PC-9 (cell line): ENCODE data around the gene CDH13. TPM values are rescaled to one million over a fixed set of nuclear protein-coding genes. Genes with fewer than 3 reads are reported as not detected.

Experiments
- BruUV-seq: library from RNA; stranded (reverse); fragments of 400-500 nt; replicated peaks from 2 replicates; lab custom pipeline; 2021; lab: Mats Ljungman, UMichigan
- CTCF ChIA-PET: fragments of 300-600 bp; sonication (Branson Sonifier 250); formaldehyde crosslinking; loops from one replicate; lab custom pipeline; 2022; ENCODE audit warnings: antibody characterized with exemption; lab: Charles Lee
- POLR2A ChIA-PET: fragments of 300-600 bp; sonication (Branson Sonifier 250); formaldehyde crosslinking; loops from one replicate; lab custom pipeline; 2022; ENCODE audit warnings: antibody characterized with exemption; ENCODE audit not compliant: unreplicated experiment; lab: Charles Lee
- DNase-seq, 2 experiments: peaks; one replicate each; pipeline versions ENCODE4 v3.0.0 to v3.0.0-alpha.2; 2015 to 2022; ENCODE audit warnings: mixed read lengths in 1 of 2
- H2AFZ ChIP-seq: fragments of 200-600 bp; sonication (generic); 2 replicates; pipeline ENCODE4 v1.8.1; 2017; ENCODE audit warnings: antibody characterized with exemption
- H3F3A ChIP-seq: fragments of 200-600 bp; sonication (generic); 2 replicates; pipeline ENCODE4 v1.8.1; 2017; ENCODE audit warnings: antibody characterized with exemption, mild to moderate bottlenecking, low read depth; ENCODE audit not compliant: insufficient read depth
- H3K27ac ChIP-seq: fragments of 200-600 bp; sonication (generic); 2 replicates; pipeline ENCODE4 v1.6.1; 2016; ENCODE audit warnings: mixed run types
- H3K27me3 ChIP-seq: fragments of 200-600 bp; sonication (generic); 2 replicates; pipeline ENCODE4 v1.6.1; 2016; ENCODE audit warnings: low read depth, mixed run types; ENCODE audit not compliant: insufficient read depth
- H3K36me3 ChIP-seq: fragments of 200-600 bp; sonication (generic); 2 replicates; pipeline ENCODE4 v1.6.1; 2016; ENCODE audit warnings: low read depth, mixed run types
- H3K4me1 ChIP-seq: fragments of 200-600 bp; sonication (generic); replicated peaks from 2 replicates; pipeline ENCODE4 v1.6.1; 2016; ENCODE audit warnings: mixed run types; ENCODE audit not compliant: insufficient read depth
- H3K4me2 ChIP-seq: fragments of 200-600 bp; sonication (generic); 2 replicates; pipeline ENCODE4 v1.6.1; 2017; ENCODE audit warnings: mixed run types
- H3K4me3 ChIP-seq: fragments of 200-600 bp; sonication (generic); 2 replicates; pipeline ENCODE4 v1.6.1; 2016; ENCODE audit warnings: mixed run types
- H3K79me2 ChIP-seq: fragments of 200-600 bp; sonication (generic); 2 replicates; pipeline ENCODE4 v1.6.1; 2017; ENCODE audit warnings: low read depth, mixed run types
- H3K9me2 ChIP-seq: fragments of 200-600 bp; sonication (generic); 2 replicates; pipeline ENCODE4 v1.8.1; 2017; ENCODE audit warnings: mild to moderate bottlenecking; ENCODE audit not compliant: insufficient read depth
- H3K9me3 ChIP-seq: fragments of 200-600 bp; sonication (generic); 2 replicates; pipeline ENCODE4 v1.8.1; 2016; ENCODE audit warnings: low read depth; ENCODE audit not compliant: insufficient read depth
- H4K20me1 ChIP-seq: fragments of 200-600 bp; sonication (generic); 2 replicates; pipeline ENCODE4 v1.8.1; 2017; ENCODE audit not compliant: insufficient read depth
- EZH2 ChIP-seq: fragments of 200-600 bp; sonication (generic); IDR thresholded peaks from 2 replicates; pipeline ENCODE4 v1.8.0; 2017; ENCODE audit warnings: antibody characterized with exemption, low read depth
- intact Hi-C: fragments of 100-400 bp; cut with micrococcal nuclease; formaldehyde crosslinking; loops from one replicate; pipeline ENCODE4 v1.10.0; 2022; ENCODE audit not compliant: unreplicated experiment
- total RNA-seq: library from RNA; stranded (reverse); gene quantifications from 2 replicates; pipeline ENCODE4 v1.2.3, GENCODE V29; 2021
- TF ChIP-seq, protein P1 (sequence below): fragments of 200-600 bp; sonication (generic); conservative IDR thresholded peaks from 2 replicates; pipeline ENCODE4 v1.6.1; 2017; ENCODE audit warnings: mixed run types, antibody characterized with exemption, mild to moderate bottlenecking, moderate library complexity

Gene CDH13
- total RNA-seq, 1 experiment from 2014 or later, result 0.24 TPM

- H3K27me3 ChIP-seq, result peaks cover 86% of the 10 kb centered on the region
- H3F3A ChIP-seq, result no peaks in the 10 kb centered on the region
- H3K4me1 ChIP-seq, result no peaks in the 10 kb centered on the region
- CTCF ChIA-PET, result no interaction called here
- no TSS peak for BruUV-seq
- no peaks in the 10 kb centered on the region for H3K9me2 ChIP-seq
- H3K36me3 ChIP-seq, result no peaks in the 10 kb centered on the region
- intact Hi-C loops, result no loop called here
- no peak for DNase-seq
- no peak overlapping the region for H3K27ac ChIP-seq
- H3K4me2 ChIP-seq, result no peak overlapping the region
- H3K9me3 ChIP-seq, result no peaks in the 10 kb centered on the region
- H4K20me1 ChIP-seq, result no peaks in the 10 kb centered on the region; the same call in 1 of the 2 replicates
- H2AFZ ChIP-seq, result no peak overlapping the region
- no peaks in the 10 kb centered on the region for H3K79me2 ChIP-seq
- no peak overlapping the region for H3K4me3 ChIP-seq
- POLR2A ChIA-PET, result no interaction called here
- TF ChIP-seq, protein P1, sequence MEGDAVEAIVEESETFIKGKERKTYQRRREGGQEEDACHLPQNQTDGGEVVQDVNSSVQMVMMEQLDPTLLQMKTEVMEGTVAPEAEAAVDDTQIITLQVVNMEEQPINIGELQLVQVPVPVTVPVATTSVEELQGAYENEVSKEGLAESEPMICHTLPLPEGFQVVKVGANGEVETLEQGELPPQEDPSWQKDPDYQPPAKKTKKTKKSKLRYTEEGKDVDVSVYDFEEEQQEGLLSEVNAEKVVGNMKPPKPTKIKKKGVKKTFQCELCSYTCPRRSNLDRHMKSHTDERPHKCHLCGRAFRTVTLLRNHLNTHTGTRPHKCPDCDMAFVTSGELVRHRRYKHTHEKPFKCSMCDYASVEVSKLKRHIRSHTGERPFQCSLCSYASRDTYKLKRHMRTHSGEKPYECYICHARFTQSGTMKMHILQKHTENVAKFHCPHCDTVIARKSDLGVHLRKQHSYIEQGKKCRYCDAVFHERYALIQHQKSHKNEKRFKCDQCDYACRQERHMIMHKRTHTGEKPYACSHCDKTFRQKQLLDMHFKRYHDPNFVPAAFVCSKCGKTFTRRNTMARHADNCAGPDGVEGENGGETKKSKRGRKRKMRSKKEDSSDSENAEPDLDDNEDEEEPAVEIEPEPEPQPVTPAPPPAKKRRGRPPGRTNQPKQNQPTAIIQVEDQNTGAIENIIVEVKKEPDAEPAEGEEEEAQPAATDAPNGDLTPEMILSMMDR, result no peak
- TF ChIP-seq EZH2, result no peak
Measured at GRCh38 chr16:83626204-83626603, 999.4 kb downstream of the CDH13 start.

DNA sequence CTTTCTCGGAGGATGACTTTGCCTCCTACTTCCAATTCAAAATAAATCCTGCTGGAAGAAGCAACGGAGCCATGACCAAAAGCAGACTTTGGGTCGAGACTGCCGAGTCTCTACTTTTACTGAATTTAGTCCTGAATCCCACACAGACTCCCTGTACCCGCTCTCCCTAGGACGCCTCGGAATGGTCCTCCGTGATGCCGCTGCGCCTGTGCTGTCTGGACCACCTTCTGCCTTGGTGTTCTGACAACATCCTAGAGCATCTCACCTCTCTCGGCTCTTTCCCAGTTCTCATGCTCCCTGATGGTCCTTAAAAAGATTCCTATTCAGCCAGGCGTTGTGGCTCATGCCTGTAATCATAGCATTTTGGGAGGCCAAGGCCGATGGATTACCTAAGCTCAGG lies 999.9 kb downstream of the CDH13 start:
- Histone ChIP-seq H2AFZ (no peak overlapping the region), H3K79me2 (no peaks in the 10 kb centered on the region), H3K4me2 (no peak overlapping the region), H3K4me1 (no peaks in the 10 kb centered on the region), H3K9me2 (no peaks in the 10 kb centered on the region), H4K20me1 (no peaks in the 10 kb centered on the region; the same call in 1 of the 2 replicates), H3F3A (no peaks in the 10 kb centered on the region), H3K9me3 (no peaks in the 10 kb centered on the region), H3K27ac (no peak overlapping the region), H3K27me3 (peaks cover 89% of the 10 kb centered on the region), H3K36me3 (no peaks in the 10 kb centered on the region), H3K4me3 (no peak overlapping the region)
- BruUV-seq, result no TSS peak
- ChIA-PET POLR2A (no interaction called here), CTCF (no interaction called here)
- DNase-seq, result no peak
- no peak for TF ChIP-seq EZH2
- TF ChIP-seq, protein P1, result no peak
- intact Hi-C loops, result no loop called here

GRCh38 chr16:83627996-83628395 lies 1001.2 kb downstream of the CDH13 start:
- no peaks in the 10 kb centered on the region for H3F3A ChIP-seq
- H3K4me2 ChIP-seq, result no peak overlapping the region
- H3K27me3 ChIP-seq, result peaks cover 89% of the 10 kb centered on the region
- no peaks in the 10 kb centered on the region for H3K79me2 ChIP-seq
- H2AFZ ChIP-seq, result no peak overlapping the region
- H3K9me3 ChIP-seq, result no peaks in the 10 kb centered on the region
- no peak overlapping the region for H3K27ac ChIP-seq
- BruUV-seq, result no TSS peak
- H3K9me2 ChIP-seq, result no peaks in the 10 kb centered on the region
- no peaks in the 10 kb centered on the region for H3K36me3 ChIP-seq
- ChIA-PET CTCF (no interaction called here), POLR2A (no interaction called here)
- no peak overlapping the region for H3K4me3 ChIP-seq
- H4K20me1 ChIP-seq, result no peaks in the 10 kb centered on the region; the same call in 1 of the 2 replicates
- DNase-seq, result no peak
- TF ChIP-seq EZH2, result no peak
- TF ChIP-seq, protein P1, result no peak
- intact Hi-C loops, result no loop called here
- H3K4me1 ChIP-seq, result no peaks in the 10 kb centered on the region
